Measurements from ENCODE around the gene ZMAT5.

DNA sequence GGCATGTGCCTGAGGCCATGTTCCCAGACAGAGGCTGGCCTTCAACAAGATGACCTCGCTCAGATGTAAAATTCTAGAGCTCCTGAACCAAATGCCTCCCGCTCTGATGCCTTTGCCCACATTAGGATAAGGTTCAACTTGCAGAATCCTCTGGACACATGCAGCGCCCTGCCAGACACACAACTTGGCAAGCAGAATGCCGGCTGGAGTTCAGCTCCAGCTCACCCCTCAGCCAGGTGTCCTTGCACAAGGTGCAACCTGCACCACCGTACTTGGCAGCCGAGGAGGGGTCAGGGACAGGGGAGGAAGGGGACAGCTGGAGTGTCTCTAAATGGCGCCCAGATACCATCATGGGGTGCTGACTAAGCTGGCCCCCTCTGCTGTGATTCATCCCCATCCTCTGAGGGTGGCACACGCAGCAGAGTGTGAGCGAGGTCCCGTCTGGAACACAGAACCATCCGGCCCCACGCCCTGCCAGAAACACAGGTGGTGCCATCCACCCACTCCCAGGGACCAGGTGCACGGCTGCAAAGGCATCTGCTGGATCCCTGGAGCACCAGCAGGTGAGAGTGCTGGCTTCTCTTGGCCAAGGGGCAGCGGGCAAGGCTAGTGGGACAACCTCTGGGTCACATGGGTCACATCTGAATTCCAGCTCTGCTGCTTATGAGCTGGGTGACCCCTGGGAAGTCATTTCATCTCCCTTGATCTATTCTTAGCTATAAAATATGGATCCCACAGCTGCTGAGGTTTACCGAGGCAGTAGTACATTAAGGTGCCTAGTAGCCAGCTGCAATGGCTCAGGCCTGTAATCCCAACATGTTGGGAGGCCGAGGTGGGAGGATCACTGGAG, 12.8 kb downstream of the ZMAT5 start:
- no peak for TF ChIP-seq CTCF (IDR thresholded peaks at IDR 0.05)
- TF ChIP-seq POLR2A (IDR thresholded peaks at IDR 0.05) = no peak

Data from sigmoid colon (tissue), 3 donors.